Activated T-cell treated with anti-CD3 and anti-CD28 coated beads, Interleukin-2, amount 50 U/mL, for 1 hour (primary cell): ENCODE data around the gene DUOX1.
"Not testable (repeated sequence)": the region's sequence is repeated elsewhere in the genome, so short reads cannot be mapped to it uniquely, and the experiment has no call there.

Experiments used
- DNase-seq: peaks from one replicate; pipeline ENCODE4 v3.0.0-alpha.2; 2020

DUOX1 gene

GRCh38 chr15:45129651-45130129 lies at the start of gene DUOX1, which contains the start of gene DUOXA1:
Gene DUOX1, plus strand, starts transcription at chr15:45129994. Its CDS starts 1,973 bp downstream, at chr15:45131967.
Gene DUOXA1, minus strand, starts transcription at chr15:45129879. Its CDS starts 6,865 bp downstream, at chr15:45123014.
- peak; percentile 45 for DNase-seq

GRCh38 chr15:45080593-45080992 lies 49.2 kb upstream of the DUOX1 start:
- not testable (repeated sequence) for DNase-seq

- not testable (repeated sequence) for DNase-seq
Measured at GRCh38 chr15:45082412-45082811, 47.4 kb upstream of the DUOX1 start.

GRCh38 chr15:45083223-45083622 lies 46.6 kb upstream of the DUOX1 start:
- no peak for DNase-seq

- DNase-seq = no peak
Measured at GRCh38 chr15:45084163-45084562, 45.6 kb upstream of the DUOX1 start.

- no peak for DNase-seq
Measured at GRCh38 chr15:45087513-45087912, 42.3 kb upstream of the DUOX1 start.

- DNase-seq = no peak
Measured at GRCh38 chr15:45088801-45089711, 40.7 kb upstream of the DUOX1 start.

GRCh38 chr15:45089712-45090373 lies 40.0 kb upstream of the DUOX1 start:
- DNase-seq = no peak

GRCh38 chr15:45091161-45091560 lies 38.6 kb upstream of the DUOX1 start:
- no peak for DNase-seq

- no peak for DNase-seq
Measured at GRCh38 chr15:45091576-45091975, 38.2 kb upstream of the DUOX1 start.

- no peak for DNase-seq
Measured at GRCh38 chr15:45093013-45093412, 36.8 kb upstream of the DUOX1 start.

- no peak for DNase-seq
Measured at GRCh38 chr15:45093622-45094357, 36.0 kb upstream of the DUOX1 start.

GRCh38 chr15:45094358-45094730 lies 35.5 kb upstream of the DUOX1 start:
- no peak for DNase-seq

GRCh38 chr15:45095661-45096060 lies 34.1 kb upstream of the DUOX1 start:
- DNase-seq = no peak

GRCh38 chr15:45097466-45097865 lies 32.3 kb upstream of the DUOX1 start:
- DNase-seq = no peak

- DNase-seq = no peak
Measured at GRCh38 chr15:45099549-45100165, 30.1 kb upstream of the DUOX1 start.

GRCh38 chr15:45100884-45101625 lies 28.7 kb upstream of the DUOX1 start:
- DNase-seq = no peak

GRCh38 chr15:45101749-45102148 lies 28.0 kb upstream of the DUOX1 start:
- no peak for DNase-seq

- no peak for DNase-seq
Measured at GRCh38 chr15:45102226-45102625, 27.6 kb upstream of the DUOX1 start.

- not testable (repeated sequence) for DNase-seq
Measured at GRCh38 chr15:45104170-45104569, 25.6 kb upstream of the DUOX1 start.

- DNase-seq = no peak
Measured at GRCh38 chr15:45105586-45105985, 24.2 kb upstream of the DUOX1 start.
